Measurements from ENCODE around the gene RBL2. TPM values are rescaled to one million over a fixed set of nuclear protein-coding genes. Genes with fewer than 3 reads are reported as not detected.

RBL2 gene
- total RNA-seq, 2 experiments from 2014 or later: 186 to 188 TPM

DNA sequence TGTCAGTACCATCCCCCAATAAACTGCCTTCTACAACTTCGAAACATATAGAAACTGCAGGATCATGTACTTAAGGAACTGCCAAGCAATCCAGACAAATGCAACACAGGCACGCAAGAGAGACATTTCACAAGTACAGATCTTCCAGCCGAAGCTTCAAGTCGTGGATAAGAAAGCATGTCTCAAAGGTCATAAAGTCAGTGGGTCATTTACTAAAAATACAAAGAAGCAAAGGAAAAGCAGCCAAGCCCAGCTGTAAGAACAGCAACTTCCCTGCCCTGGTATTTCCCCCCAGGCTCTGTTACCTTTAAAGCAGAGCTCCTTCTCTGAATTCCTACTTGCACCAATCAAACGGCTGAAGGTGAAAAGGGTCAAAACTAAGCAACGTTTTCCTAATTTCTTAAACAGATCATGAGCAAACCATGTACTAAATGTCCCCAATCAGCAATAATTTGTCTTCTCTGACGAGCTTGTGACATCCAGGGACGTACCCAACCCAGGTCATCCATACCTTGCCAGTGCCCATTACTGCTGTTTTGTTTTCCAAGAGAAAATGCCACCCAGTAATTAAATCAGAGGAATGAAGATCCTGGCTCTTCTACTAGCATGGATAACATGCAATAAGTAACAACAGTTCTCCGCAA lies 67.1 kb downstream of the RBL2 start:
- H3K36me3 Mint-ChIP-seq (ENCODE audit: low read depth): peaks cover 55% of the 10 kb centered on the region
- ChIA-PET CTCF (no interaction called here), POLR2A (interaction anchor here (0.8 to 7.2 kb wide), 6 partner anchors 8 to 66 kb away, joined by 3 to 125 read pairs (median 19); partner anchors contain the start of gene RBL2)
- DNase-seq: no peak
- peak overlapping the region; percentile 92 for H3K27ac Mint-ChIP-seq
- H3K9me3 Mint-ChIP-seq: no peaks in the 10 kb centered on the region
- peaks cover 62% of the 10 kb centered on the region for H3K4me1 Mint-ChIP-seq
- H3K4me3 Mint-ChIP-seq: peak overlapping the region; percentile 99
- no peaks in the 10 kb centered on the region for H3K27me3 Mint-ChIP-seq

DNA sequence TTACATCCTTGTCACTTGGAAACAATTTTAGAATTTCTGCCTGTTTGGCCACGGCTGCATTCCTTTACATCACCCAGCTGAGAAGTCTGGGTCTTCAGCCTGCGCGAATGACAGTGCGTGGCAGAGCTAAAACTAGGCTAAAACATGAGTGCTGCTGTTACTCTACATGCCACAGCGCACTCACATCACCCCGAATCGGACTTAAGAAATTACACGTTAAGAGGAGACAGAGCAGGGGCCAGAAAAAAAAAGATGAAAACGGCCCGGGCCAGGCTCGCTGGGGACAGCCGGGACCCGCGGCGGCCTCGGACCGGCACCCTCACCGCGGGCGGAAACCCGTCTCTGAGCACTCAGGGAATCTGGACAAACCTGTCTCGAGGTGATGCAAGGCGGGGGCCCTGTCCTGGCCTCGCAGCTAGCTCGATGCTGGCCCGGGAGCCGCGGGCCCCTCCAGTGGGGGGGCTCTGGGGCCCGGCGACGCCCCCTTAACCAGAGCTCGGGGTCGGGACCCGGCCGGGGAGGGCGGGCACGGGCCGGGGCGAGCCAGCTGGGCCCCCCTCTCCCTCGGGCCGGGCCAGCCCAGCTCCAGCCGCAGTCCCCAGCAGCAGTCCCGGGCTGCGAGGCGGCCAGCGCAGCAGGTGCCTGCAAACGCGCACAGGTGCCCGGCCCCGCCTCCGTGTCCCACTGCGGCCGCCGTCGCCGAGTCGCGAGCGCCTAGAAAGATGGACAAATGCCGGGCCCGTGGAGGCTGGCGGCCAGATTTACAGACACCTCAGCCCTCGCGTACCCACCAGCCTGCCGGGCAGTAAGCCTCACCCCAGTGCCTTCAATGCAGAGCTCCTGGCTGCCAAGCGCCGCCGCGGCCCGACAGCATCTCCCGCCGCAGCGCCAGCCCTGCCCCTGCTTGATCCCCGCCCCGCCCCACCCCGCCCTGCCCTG lies 68.3 kb downstream of the RBL2 start, which contains the start of gene AKTIP:
Gene AKTIP, minus strand, starts transcription at position 879 of the 939 bp plus-strand sequence. CDS start 2,950 bp downstream, outside the sequence.
- Mint-ChIP-seq H3K4me3 (peak within 1 kb of the TSS; percentile 99), H3K27me3 (no peaks in the 10 kb centered on the region), H3K27ac (peak within 1 kb of the TSS; percentile 92), H3K36me3 (ENCODE audit: low read depth) (peaks cover 43% of the 10 kb centered on the region), H3K4me1 (peaks cover 62% of the 10 kb centered on the region), H3K9me3 (no peaks in the 10 kb centered on the region)
- ChIA-PET POLR2A (interaction anchor here (0.9 to 7.2 kb wide), 18 partner anchors 9 to 1427 kb away, joined by 3 to 125 read pairs (median 6); partner anchors contain the start of genes CHD9, FTO, RBL2 and RPGRIP1L), CTCF (interaction anchor here (1.0 to 3.3 kb wide), 5 partner anchors 13 to 448 kb away, joined by 3 to 17 read pairs (median 4); partner anchors contain the start of genes CHD9 and RBL2)
- DNase-seq: peak; percentile 53

DNA sequence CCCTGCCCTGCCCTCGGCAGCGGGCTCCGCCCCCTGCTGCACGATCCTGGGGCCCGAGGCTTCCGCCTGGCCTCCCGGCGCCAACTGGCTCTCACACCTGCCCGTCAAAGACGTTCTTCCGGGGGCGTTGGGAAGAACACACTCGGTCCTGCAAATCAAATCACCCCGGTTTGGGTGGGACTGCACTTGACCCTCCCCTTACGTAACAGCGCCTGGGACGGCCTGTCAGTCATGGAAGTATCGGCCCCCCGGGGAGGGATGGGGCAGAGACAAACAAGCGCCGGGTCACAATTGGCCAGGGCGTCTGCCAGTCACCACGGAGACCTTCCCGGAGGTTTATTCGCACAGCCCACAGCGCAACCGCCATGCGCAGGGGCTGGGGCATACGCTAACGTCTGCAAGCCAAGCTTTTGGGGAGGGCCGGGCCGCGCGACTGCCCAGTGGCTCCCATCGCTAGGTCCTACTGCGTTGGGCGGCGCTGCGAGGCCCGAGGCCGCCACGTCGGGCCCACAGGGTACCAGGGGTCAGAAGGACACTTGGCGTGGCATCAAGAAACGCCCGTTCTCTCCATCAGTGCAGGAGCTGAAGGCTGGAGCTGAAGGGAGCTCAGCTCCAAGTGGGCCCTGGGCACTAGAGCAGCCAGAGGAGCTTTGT lies 69.1 kb downstream of the RBL2 start:
- peaks cover 59% of the 10 kb centered on the region for H3K4me1 Mint-ChIP-seq
- peak; percentile 100 for DNase-seq
- no peaks in the 10 kb centered on the region for H3K27me3 Mint-ChIP-seq
- POLR2A ChIA-PET: interaction anchor here (0.5 to 7.2 kb wide), 20 partner anchors 10 to 1426 kb away, joined by 3 to 125 read pairs (median 6); partner anchors contain the start of genes CHD9, FTO, RBL2 and RPGRIP1L
- CTCF ChIA-PET: interaction anchor here (0.9 to 3.3 kb wide), 7 partner anchors 10 to 448 kb away, joined by 3 to 17 read pairs (median 3); partner anchors contain the start of genes CHD9 and RBL2
- peak overlapping the region; percentile 90 for H3K27ac Mint-ChIP-seq
- H3K9me3 Mint-ChIP-seq: no peaks in the 10 kb centered on the region
- H3K4me3 Mint-ChIP-seq: peak overlapping the region; percentile 80
- peaks cover 38% of the 10 kb centered on the region for H3K36me3 Mint-ChIP-seq (ENCODE audit: low read depth)

DNA sequence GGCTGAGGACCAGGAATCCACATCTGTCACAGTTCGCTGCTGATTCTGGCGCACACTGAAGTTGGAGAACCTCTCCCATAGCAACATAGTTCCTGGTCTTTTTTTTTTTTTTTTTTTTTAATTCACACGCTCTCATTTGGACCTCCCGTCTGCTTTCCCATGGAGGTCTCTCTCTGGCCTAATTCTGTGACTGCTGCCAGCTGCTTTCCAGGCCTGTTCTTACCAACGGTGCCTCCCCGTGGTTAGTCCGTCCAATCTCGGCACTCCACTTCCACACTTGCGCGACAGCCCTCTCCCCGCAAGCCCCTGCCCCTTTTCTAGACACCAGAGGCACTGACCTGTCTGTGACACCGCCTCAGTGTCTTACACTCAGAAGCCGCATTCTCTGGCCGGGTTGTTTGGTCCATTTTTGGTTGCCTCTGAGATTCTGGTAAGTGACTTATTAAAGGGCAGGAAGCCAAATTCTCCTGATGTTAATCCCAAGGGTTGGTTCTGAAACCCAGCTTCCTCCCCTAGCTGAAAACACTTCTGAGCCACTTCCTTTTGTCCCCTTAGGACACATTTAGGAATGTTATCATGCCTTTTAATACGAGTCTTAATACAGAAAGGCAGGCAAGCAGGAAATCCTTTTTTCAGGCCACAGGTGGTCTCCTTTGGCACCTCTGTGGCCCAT lies 69.9 kb downstream of the RBL2 start:
- Mint-ChIP-seq H3K27ac (peak overlapping the region; percentile 90), H3K36me3 (ENCODE audit: low read depth) (peaks cover 32% of the 10 kb centered on the region), H3K9me3 (no peaks in the 10 kb centered on the region), H3K4me1 (peaks cover 55% of the 10 kb centered on the region), H3K27me3 (no peaks in the 10 kb centered on the region), H3K4me3 (peak overlapping the region; percentile 80)
- DNase-seq: peak; percentile 42
- CTCF ChIA-PET: interaction anchor here (0.6 to 3.3 kb wide), 9 partner anchors 9 to 1454 kb away, joined by 3 to 17 read pairs (median 3); partner anchors contain the start of genes CHD9 and RBL2
- POLR2A ChIA-PET: interaction anchor here (0.5 to 7.2 kb wide), 20 partner anchors 9 to 1425 kb away, joined by 3 to 125 read pairs (median 6); partner anchors contain the start of genes FTO, RBL2 and RPGRIP1L

DNA sequence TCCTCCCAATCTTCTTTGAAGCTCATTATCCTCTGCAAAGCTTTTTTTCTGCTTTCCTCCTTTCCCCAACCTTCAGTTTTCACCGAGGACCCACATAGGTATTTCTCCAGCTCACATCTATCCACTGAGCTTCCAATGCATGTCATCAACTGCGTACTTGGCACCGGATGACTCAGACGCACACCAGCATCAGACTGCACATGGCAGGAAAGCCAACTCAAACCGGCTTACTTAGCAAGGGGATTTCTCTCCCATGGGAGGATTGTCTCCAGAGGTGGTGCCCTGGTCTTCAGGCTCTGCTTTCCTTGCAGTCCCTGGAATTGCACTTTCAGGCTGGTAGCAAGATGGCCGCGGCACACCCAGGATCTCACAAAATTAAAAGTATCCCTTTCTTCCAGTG lies 70.4 kb downstream of the RBL2 start:
- CTCF ChIA-PET: interaction anchor here (0.6 to 3.3 kb wide), 6 partner anchors 11 to 1453 kb away, joined by 3 to 17 read pairs (median 5); partner anchors contain the start of genes CHD9 and RBL2
- peaks cover 54% of the 10 kb centered on the region for H3K4me1 Mint-ChIP-seq

DNA sequence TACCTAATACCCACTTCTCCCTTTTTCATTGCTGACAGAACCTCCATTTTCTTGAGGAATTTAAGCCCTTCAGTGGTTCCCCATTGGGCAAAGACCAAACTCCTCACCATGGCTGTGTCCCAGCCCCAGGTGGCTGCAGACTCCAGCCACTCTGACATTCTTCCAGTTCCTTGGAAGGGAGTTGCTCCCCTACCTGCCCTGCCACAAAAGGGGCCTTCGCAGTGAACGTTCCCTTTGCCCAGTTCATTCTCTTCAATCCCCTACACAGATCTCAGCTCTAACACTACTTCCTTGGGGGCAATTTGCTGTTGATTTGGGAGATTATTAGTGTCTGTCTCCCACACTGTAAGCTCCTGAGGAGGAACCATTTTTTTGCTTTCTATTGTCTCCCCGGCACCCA lies 72.0 kb downstream of the RBL2 start:
- Mint-ChIP-seq H3K36me3 (ENCODE audit: low read depth) (peaks cover 19% of the 10 kb centered on the region), H3K4me1 (peaks cover 56% of the 10 kb centered on the region), H3K4me3 (no peak overlapping the region), H3K27ac (no peak overlapping the region), H3K27me3 (no peaks in the 10 kb centered on the region), H3K9me3 (no peaks in the 10 kb centered on the region)
- ChIA-PET CTCF (no interaction called here), POLR2A (interaction anchor here (1.1 to 6.7 kb wide), 2 partner anchors 11 to 53 kb away, joined by 4 to 69 read pairs; no protein-coding TSS in a partner anchor)
- DNase-seq: no peak

More for the DNA sequence above, 70.4 kb downstream of the RBL2 start:
- Mint-ChIP-seq H3K36me3 (ENCODE audit: low read depth) (peaks cover 30% of the 10 kb centered on the region), H3K27ac (peak overlapping the region; percentile 90), H3K4me3 (peak overlapping the region; percentile 80), H3K9me3 (no peaks in the 10 kb centered on the region), H3K27me3 (no peaks in the 10 kb centered on the region)
- peak; percentile 31 for DNase-seq
- POLR2A ChIA-PET: interaction anchor here (0.6 to 7.2 kb wide), 11 partner anchors 8 to 442 kb away, joined by 3 to 125 read pairs (median 21); partner anchors contain the start of gene RBL2

DNA sequence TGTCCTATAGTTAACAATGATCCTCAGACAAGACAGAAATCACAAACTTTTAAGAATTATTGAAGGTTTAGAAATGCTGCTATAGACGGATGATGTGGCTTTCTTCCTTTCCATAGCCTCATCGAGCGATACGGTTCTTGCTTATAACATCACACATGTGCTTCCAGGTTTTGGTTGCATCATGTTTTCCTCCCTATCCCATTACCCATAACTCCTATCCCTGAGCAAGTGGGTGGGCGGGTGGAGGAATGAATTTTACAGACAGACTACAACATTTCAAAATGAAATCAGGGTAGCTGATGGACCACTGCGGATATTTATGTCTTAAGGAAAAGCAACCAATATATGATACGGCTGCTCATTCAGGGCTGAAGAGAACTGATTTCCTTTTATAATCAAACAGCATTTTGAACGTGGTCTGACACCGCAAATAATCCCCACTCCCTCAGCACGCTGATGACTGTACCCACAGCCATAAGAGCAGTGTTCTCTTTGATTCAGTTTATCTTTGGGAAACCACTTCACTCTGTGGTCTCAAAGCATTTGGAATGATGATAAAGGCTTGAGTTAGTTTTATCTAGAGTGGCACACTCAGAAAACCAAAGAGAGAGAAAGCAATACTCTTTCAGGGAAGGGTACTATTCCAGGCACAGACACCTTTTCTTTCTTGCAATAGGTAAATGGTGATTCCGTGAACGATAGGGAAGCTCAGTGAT lies 73.4 kb downstream of the RBL2 start:
- CTCF ChIA-PET: no interaction called here
- POLR2A ChIA-PET: interaction anchor here (1.0 to 6.7 kb wide), 2 partner anchors 10 to 51 kb away, joined by 3 to 69 read pairs; no protein-coding TSS in a partner anchor
- Mint-ChIP-seq H3K4me1 (peaks cover 51% of the 10 kb centered on the region), H3K4me3 (no peak overlapping the region), H3K36me3 (ENCODE audit: low read depth) (peaks cover 10% of the 10 kb centered on the region), H3K27ac (no peak overlapping the region), H3K27me3 (no peaks in the 10 kb centered on the region), H3K9me3 (no peaks in the 10 kb centered on the region)
- DNase-seq: no peak

DNA sequence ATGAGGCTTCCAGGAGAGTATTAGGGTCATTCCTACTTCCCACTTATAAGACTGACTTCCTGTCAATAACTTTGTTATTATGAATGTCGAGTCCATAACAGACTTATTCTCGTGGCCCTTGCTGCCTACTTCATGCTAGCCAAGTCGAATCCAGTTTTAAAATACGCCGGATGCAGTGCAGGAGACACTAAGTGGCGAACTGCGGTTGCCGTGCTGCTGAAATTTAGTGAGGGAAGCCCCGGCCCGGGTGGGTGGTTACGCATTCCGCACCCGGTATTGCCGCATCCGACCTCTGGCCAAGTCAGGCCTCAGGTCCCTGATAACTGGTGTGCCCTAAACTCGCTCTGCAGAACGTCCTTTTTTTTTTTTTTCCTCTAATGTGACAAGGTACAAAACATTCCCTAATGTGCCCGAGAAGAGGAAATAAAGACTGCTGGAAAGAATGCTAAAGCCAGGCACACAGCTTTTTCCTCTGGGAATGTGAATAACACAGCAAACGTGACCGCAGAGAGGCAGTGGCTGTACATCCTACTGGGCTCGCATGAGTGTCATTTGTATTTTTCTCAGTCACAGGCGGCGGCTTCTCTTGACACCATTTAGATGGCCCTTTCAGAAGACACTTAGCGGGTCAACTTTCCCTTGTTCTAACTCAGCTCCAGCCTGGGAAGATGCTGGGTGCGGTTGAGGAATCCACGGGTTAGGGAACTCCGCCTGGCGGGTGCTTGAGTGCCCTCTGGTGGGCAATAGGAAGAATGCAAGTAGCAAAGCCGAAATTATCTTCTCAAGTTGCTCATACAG lies 75.8 kb downstream of the RBL2 start:
- DNase-seq: peak; percentile 56
- peaks cover 22% of the 10 kb centered on the region for H3K36me3 Mint-ChIP-seq (ENCODE audit: low read depth)
- no peaks in the 10 kb centered on the region for H3K27me3 Mint-ChIP-seq
- POLR2A ChIA-PET: no interaction called here
- no peak overlapping the region for H3K4me3 Mint-ChIP-seq
- H3K4me1 Mint-ChIP-seq: peaks cover 41% of the 10 kb centered on the region
- CTCF ChIA-PET: interaction anchor here (0.8 to 1.9 kb wide), 10 partner anchors 8 to 455 kb away, joined by 3 to 8 read pairs (median 3); partner anchors contain the start of gene CHD9
- H3K9me3 Mint-ChIP-seq: peaks cover 9% of the 10 kb centered on the region
- H3K27ac Mint-ChIP-seq: peak overlapping the region; percentile 19

DNA sequence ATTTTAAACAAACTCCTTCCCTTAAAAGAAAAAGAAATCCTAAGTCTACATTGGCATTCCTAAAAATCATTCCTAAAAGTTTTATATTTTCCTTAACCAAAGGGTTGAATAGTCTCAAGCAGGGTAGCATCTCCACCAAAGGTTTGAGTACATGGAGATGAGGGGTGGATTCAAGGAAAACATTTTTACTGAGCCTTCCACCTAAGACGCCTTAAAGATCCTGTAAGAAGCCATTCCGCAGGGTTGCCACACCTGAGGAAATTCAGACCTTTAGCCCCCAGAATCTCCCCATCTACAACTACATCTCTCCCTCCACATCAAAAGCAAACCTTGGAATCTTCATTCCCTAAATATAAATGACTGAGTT lies 76.4 kb downstream of the RBL2 start:
- H3K36me3 Mint-ChIP-seq (ENCODE audit: low read depth): peaks cover 21% of the 10 kb centered on the region
- H3K9me3 Mint-ChIP-seq: peaks cover 11% of the 10 kb centered on the region
- peaks cover 39% of the 10 kb centered on the region for H3K4me1 Mint-ChIP-seq
- H3K4me3 Mint-ChIP-seq: no peak overlapping the region
- DNase-seq: no peak
- H3K27ac Mint-ChIP-seq: no peak overlapping the region
- ChIA-PET POLR2A (no interaction called here), CTCF (interaction anchor here (1.1 to 1.9 kb wide), 3 partner anchors 12 to 456 kb away, joined by 3 to 8 read pairs (median 3); partner anchors contain the start of gene CHD9)
- H3K27me3 Mint-ChIP-seq: no peaks in the 10 kb centered on the region

DNA sequence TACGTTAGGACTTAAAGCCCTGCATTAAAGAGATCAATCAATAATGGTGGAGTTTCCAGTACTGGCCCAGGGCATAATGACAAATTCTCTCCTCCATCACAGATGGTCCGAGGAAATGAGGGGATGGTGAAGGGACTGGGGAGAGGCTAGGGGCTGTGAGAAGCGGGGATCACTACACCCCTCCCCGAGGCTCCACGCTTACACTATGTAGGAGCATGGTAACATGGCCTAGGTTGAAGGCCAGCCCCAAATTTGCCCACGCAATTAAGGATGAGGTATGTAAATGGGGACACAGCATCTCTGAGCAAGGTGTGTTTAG lies 76.8 kb downstream of the RBL2 start:
- no peak for DNase-seq
- ChIA-PET POLR2A (no interaction called here), CTCF (interaction anchor here (1.2 to 1.3 kb wide), 2 partner anchors 38 to 456 kb away, joined by 3 to 4 read pairs; partner anchors contain the start of gene CHD9)
- Mint-ChIP-seq H3K36me3 (ENCODE audit: low read depth) (peaks cover 24% of the 10 kb centered on the region), H3K4me3 (no peak overlapping the region), H3K9me3 (peaks cover 11% of the 10 kb centered on the region), H3K27ac (no peak overlapping the region), H3K27me3 (no peaks in the 10 kb centered on the region), H3K4me1 (peaks cover 39% of the 10 kb centered on the region)
